BLaER1 (cell line): ENCODE results near the gene PPP4R3A.
"Not testable (repeated sequence)": the region's sequence is repeated elsewhere in the genome, so short reads cannot be mapped to it uniquely, and the experiment has no call there.

Experiments
- H3K27ac ChIP-seq: shearing (Covaris generic); formaldehyde crosslinking; 2 replicates; pipeline ENCODE4 v1.8.1; 2022
- H3K27me3 ChIP-seq: shearing (Covaris generic); formaldehyde crosslinking; 2 replicates; pipeline ENCODE4 v1.8.1; 2022
- H3K36me3 ChIP-seq: shearing (Covaris generic); formaldehyde crosslinking; 2 replicates; pipeline ENCODE4 v1.8.1; 2022
- H3K4me1 ChIP-seq: shearing (Covaris generic); formaldehyde crosslinking; 2 replicates; pipeline ENCODE4 v1.8.1; 2022
- H3K4me2 ChIP-seq: shearing (Covaris generic); formaldehyde crosslinking; 2 replicates; pipeline ENCODE4 v1.8.1; 2022
- H3K4me3 ChIP-seq: shearing (Covaris generic); formaldehyde crosslinking; 2 replicates; pipeline ENCODE4 v1.8.1; 2022
- H3K9ac ChIP-seq: shearing (Covaris generic); formaldehyde crosslinking; 2 replicates; pipeline ENCODE4 v1.8.1; 2022
- H3K9me3 ChIP-seq: shearing (Covaris generic); formaldehyde crosslinking; 2 replicates; pipeline ENCODE4 v1.8.1; 2022
- H4K20me1 ChIP-seq: shearing (Covaris generic); formaldehyde crosslinking; 2 replicates; pipeline ENCODE4 v1.8.1; 2022
- Cebpa-rat ChIP-seq: shearing (Covaris generic); IDR thresholded peaks from 2 replicates; pipeline ENCODE4 v1.8.1; 2022

The PPP4R3A gene

GRCh38 chr14:91510171-91511042, at the start of gene PPP4R3A:
Gene PPP4R3A (minus strand): TSS chr14:91510310. CDS start chr14:91509647, 663 bp downstream.
- H3K27me3 ChIP-seq, result no peaks in the 10 kb centered on the region
- no peaks in the 10 kb centered on the region for H3K9me3 ChIP-seq
- peaks cover 31% of the 10 kb centered on the region for H3K4me1 ChIP-seq
- H3K36me3 ChIP-seq, result peaks cover 16% of the 10 kb centered on the region
- TF ChIP-seq Cebpa-rat, result no peak
- peak within 1 kb of the TSS; percentile 99 for H3K9ac ChIP-seq
- peak within 1 kb of the TSS; percentile 92 for H3K4me3 ChIP-seq
- H4K20me1 ChIP-seq, result peaks cover 39% of the 10 kb centered on the region
- peak within 1 kb of the TSS; percentile 99 for H3K27ac ChIP-seq
- H3K4me2 ChIP-seq, result peak within 1 kb of the TSS; percentile 90

GRCh38 chr14:91555531-91555930, 45.4 kb upstream of the PPP4R3A start:
- TF ChIP-seq Cebpa-rat, result no peak
- H3K9ac ChIP-seq, result no peak overlapping the region
- H3K4me2 ChIP-seq, result no peak overlapping the region
- H3K27me3 ChIP-seq, result no peaks in the 10 kb centered on the region
- no peaks in the 10 kb centered on the region for H4K20me1 ChIP-seq
- H3K36me3 ChIP-seq, result no peaks in the 10 kb centered on the region
- no peak overlapping the region for H3K27ac ChIP-seq
- H3K4me1 ChIP-seq, result no peaks in the 10 kb centered on the region
- H3K4me3 ChIP-seq, result no peak overlapping the region
- peaks cover 11% of the 10 kb centered on the region; the same call in 1 of the 2 replicates for H3K9me3 ChIP-seq

DNA sequence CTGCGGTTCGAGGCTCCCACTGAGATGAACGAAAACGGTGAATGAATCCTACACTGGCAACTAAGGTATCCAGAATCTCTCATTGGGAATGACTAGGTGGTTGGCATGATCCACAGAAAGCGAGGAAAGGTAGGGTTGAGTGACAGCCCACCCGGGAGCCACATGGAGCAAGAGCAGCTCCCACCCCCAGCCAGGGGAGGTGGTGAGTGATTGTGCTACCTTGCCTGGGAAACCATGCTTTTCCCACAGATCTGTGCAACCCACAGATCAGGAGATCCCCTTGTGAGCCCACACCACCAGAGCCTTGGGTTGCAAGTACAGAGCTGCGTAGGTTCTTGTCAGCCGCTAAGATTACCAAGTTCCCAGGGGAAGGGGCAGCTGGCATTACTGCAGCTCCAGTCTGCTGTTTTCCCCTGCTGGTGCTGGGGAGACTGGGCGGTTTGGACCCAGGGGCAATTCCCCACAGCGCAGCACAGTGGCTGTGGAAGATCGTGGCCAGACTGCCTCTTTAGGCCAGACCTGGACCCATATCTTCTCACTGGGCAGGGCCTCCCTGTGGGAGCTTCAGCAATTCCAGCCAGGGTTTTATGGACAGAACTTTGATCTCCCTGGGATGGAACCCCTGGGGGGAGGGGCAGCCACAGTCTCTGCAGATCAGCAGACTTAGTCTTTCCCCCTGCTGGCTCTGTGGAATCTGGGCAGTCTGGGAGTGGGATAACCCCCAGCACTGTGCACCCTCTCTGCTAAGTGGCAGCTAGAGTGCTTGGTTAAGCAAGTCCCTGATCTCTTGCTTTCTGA, 44.6 kb upstream of the PPP4R3A start:
- Histone ChIP-seq H3K36me3 (no peaks in the 10 kb centered on the region), H3K9me3 (peaks cover 11% of the 10 kb centered on the region; the same call in 1 of the 2 replicates), H3K27me3 (no peaks in the 10 kb centered on the region), H3K27ac (no peak overlapping the region), H3K4me2 (no peak overlapping the region), H3K4me1 (no peaks in the 10 kb centered on the region), H3K9ac (no peak overlapping the region), H4K20me1 (no peaks in the 10 kb centered on the region), H3K4me3 (no peak overlapping the region)
- TF ChIP-seq Cebpa-rat, result no peak

GRCh38 chr14:91548108-91548507, 38.0 kb upstream of the PPP4R3A start:
- Histone ChIP-seq H3K4me2 (no peak overlapping the region), H3K4me1 (no peaks in the 10 kb centered on the region), H4K20me1 (no peaks in the 10 kb centered on the region), H3K27ac (no peak overlapping the region), H3K9ac (no peak overlapping the region), H3K4me3 (no peak overlapping the region), H3K36me3 (no peaks in the 10 kb centered on the region), H3K9me3 (no peaks in the 10 kb centered on the region), H3K27me3 (no peaks in the 10 kb centered on the region)
- TF ChIP-seq Cebpa-rat, result no peak

- peaks cover 11% of the 10 kb centered on the region for H3K9me3 ChIP-seq
- no peaks in the 10 kb centered on the region for H3K36me3 ChIP-seq
- no peak overlapping the region for H3K9ac ChIP-seq
- no peak overlapping the region for H3K27ac ChIP-seq
- H3K4me1 ChIP-seq, result no peaks in the 10 kb centered on the region
- H3K4me3 ChIP-seq, result no peak overlapping the region
- TF ChIP-seq Cebpa-rat, result no peak
- H3K4me2 ChIP-seq, result no peak overlapping the region
- no peaks in the 10 kb centered on the region for H4K20me1 ChIP-seq
- no peaks in the 10 kb centered on the region for H3K27me3 ChIP-seq
Measured at GRCh38 chr14:91545946-91546716, 36.0 kb upstream of the PPP4R3A start.

- TF ChIP-seq Cebpa-rat, result no peak
- Histone ChIP-seq H3K9me3 (peaks cover 20% of the 10 kb centered on the region), H3K4me2 (no peak overlapping the region), H3K4me1 (no peaks in the 10 kb centered on the region), H3K4me3 (no peak overlapping the region), H3K27ac (no peak overlapping the region), H3K27me3 (no peaks in the 10 kb centered on the region), H4K20me1 (no peaks in the 10 kb centered on the region), H3K36me3 (no peaks in the 10 kb centered on the region), H3K9ac (no peak overlapping the region)
Measured at GRCh38 chr14:91545204-91545603, 35.1 kb upstream of the PPP4R3A start.

GRCh38 chr14:91536327-91536726, 26.2 kb upstream of the PPP4R3A start:
- Histone ChIP-seq H3K27ac (no peak overlapping the region), H3K9ac (no peak overlapping the region), H4K20me1 (no peaks in the 10 kb centered on the region), H3K4me2 (no peak overlapping the region), H3K9me3 (peaks cover 32% of the 10 kb centered on the region), H3K4me1 (no peaks in the 10 kb centered on the region), H3K27me3 (no peaks in the 10 kb centered on the region), H3K4me3 (no peak overlapping the region), H3K36me3 (no peaks in the 10 kb centered on the region)
- no peak for TF ChIP-seq Cebpa-rat

DNA sequence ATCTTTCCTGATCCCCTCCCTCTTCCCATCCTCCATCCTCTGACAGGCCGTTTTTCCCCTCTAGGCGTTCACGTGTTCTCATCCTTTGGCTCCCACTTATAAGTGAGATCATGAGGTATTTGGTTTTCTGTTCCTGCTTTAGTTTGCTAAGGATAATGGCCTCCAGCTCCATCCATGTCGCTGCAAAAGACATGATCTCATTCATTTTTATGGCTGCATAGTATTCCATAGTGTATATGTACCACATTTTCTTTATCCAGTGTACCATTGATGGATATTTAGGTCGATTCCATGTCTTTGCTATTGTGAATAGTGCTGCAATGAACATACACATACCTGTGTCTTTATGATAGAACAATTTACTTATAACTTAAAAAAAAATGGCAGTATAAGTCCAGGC, 23.9 kb upstream of the PPP4R3A start:
- H4K20me1 ChIP-seq, H3K27ac ChIP-seq, H3K9me3 ChIP-seq, H3K4me3 ChIP-seq, H3K4me2 ChIP-seq, H3K27me3 ChIP-seq, H3K4me1 ChIP-seq, H3K36me3 ChIP-seq, H3K9ac ChIP-seq: not testable (repeated sequence)

- Histone ChIP-seq H4K20me1 (no peaks in the 10 kb centered on the region), H3K27ac (no peak overlapping the region), H3K4me3 (no peak overlapping the region), H3K27me3 (no peaks in the 10 kb centered on the region), H3K9me3 (peaks cover 5% of the 10 kb centered on the region), H3K4me2 (no peak overlapping the region), H3K36me3 (no peaks in the 10 kb centered on the region), H3K4me1 (no peaks in the 10 kb centered on the region), H3K9ac (no peak overlapping the region)
- TF ChIP-seq Cebpa-rat, result no peak
Measured at GRCh38 chr14:91533623-91534022, 23.5 kb upstream of the PPP4R3A start.
